GM18868 (cell line): Measurements from ENCODE around the gene ACTMAP.
"Not testable (repeated sequence)": the region's sequence is repeated elsewhere in the genome, so short reads cannot be mapped to it uniquely, and the experiment has no call there.

Experiments
- ATAC-seq: cut with Tn5 transposase; IDR thresholded peaks from one replicate; pipeline ENCODE4 v1.9.1; 2021; ENCODE audit warnings: mild to moderate bottlenecking, moderate library complexity; ENCODE audit not compliant: unreplicated experiment

The ACTMAP gene

DNA sequence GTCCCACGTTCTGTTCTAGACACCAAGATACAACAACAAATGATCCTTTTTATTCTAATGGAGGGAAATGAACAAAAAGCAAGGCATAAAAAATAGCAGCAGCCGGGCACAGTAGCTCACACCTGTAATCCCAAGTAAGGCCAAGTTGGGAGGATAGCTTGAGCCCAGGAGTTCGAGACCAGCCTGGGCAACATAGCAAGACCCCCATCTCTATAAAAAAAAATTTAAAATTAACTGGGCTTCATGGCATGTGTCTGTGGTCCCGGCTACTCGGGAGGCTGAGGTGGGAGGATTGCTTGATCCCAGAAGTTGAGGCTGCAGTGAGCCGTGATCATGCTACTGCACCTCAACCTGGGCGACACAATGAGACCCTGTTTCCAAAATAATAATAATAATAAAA, 26.1 kb upstream of the ACTMAP start:
- no peak for ATAC-seq

DNA sequence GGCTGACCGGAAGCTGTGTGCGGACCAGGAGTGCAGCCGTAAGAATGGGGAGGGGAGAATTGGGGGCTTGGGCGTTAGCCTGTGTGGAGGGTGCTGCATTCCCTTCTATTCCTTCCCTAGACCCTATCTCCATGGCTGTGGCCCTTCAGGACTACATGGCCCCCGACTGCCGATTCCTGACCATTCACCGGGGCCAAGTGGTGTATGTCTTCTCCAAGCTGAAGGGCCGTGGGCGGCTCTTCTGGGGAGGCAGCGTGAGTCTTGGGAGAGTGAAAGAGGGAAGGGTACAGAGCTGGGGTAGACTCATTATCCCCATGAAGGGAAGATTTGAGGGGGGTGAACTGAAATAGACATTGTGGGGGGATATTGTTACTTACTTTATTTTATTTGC, 25.4 kb upstream of the ACTMAP start:
- ATAC-seq: no peak

DNA sequence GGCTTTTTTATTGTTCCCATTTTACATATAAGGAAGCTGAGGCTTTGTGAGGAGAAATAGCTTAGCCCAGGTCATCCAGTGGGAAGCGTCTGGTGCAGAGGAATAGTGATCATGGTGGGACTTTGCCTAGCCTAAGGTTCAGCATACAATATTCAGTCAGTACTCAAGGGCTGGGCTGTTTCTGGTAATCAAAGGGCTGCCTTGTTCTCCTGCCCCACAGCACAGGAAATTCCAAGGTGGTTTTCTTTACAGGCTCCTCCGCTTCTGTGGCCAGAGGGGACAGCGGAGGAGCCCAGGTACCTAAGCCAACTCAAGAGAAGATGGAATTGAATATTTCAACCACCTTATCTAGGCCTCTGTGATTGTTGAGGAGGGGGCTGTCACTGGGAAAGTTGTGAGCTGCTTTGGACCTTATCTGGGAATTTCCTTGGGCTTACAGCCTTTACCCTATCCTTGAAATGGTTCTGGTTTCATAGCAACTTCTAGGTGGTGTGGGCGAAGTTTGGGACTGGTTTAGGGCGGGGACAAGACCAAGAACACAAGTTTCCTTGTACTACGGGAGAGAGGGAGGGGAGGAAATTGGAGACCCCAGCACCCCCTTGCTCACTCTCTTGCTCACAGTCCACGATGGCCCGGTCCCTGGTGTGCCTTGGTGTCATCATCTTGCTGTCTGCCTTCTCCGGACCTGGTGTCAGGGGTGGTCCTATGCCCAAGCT, 24.8 kb upstream of the ACTMAP start, which contains the start of gene MIA:
TSS of gene MIA (plus strand) at position 606 of the 716 bp plus-strand sequence. CDS start at position 628, 22 bp downstream.
- no peak for ATAC-seq

DNA sequence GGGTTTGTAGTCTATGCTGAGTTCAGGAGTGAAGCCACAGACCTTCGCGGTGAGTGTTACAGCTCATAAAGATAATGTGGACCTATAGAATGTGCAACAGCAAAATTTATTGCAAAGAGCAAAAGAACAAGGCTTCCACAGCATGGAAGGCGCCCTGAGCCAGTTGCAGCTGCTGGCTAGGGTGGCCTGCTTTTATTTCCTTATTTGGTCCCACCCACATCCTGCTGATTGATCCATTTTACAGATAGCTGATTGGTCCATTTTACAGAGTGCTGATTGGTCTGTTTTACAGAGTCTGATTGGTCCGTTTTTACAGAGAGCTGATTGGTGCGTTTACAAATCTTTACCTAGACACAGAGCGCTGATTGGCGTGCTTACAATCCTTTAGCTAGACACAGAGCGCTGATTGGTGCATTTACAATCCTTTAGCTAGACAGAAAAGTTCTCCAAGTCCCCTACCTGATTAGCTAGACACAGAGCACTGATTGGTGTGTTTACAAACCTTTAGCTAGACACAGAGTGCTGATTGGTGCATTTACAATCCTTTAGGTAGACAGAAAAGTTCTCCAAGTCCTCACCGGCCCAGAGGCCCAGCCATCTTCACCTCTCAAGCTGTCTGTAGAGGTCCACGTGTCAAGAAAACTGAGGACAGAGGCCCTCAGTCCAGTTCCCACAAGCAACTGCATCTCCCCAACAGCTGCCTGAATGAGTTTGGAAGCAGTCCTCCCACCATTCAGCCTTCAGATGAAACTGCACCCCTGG, 21.0 kb upstream of the ACTMAP start:
- not testable (repeated sequence) for ATAC-seq

DNA sequence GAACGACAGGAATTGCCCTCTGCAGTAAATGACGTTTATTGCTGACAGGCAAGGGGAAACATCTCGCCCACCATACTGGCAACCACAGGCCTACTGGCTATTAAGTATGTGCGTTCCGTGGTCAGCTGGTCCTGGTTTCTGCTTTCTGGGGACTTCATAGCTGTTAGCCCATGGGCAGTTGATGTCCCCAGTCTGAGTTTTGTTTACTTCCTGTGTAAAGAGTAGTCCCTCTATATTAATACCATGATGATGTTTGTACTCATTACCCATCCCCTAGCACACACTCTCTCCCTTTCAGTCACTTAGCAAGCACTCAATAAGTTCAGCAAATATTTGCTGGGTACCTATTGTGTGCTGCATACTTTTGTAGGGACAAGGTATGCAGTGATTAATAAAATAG, 18.6 kb upstream of the ACTMAP start:
- no peak for ATAC-seq

DNA sequence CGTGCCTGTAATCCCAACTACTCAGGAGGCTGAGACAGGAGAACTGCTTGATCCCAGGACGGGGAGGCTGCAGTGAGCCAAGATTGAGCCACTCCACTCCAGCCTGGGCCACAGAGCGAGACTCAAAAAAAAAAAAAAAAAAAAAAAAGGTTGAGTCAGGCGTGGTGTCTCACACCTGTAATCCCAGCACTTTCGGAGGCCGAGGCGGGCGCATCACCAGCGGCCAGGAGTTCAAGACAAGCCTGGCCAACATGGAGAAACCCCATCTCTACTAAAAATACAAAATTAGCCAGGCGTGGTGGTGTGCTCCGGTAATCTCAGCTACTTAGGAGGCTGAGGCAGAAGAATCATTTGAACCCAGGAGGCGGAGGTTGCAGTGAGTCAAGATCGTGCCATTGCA, 16.1 kb upstream of the ACTMAP start:
- ATAC-seq: not testable (repeated sequence)

DNA sequence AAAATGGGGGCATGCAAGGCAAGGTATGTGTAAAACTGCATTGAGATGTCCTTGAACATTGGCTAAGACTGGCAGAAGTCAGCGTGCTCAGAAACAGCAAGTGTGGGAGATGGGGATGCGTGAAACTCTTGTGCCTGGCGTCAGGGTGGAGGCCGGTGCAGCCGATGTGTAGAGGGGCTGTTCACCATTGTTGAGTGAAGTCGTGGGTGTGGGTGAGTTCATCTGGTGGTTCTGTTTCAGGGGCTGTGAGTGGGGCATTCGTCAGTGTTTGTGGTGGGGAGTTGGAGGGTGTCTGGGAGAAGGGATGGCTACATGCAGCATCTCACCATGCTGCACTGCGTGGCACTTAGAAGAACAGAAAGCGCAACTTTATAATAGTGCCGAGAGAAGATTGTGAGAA, 13.7 kb upstream of the ACTMAP start:
- no peak for ATAC-seq

DNA sequence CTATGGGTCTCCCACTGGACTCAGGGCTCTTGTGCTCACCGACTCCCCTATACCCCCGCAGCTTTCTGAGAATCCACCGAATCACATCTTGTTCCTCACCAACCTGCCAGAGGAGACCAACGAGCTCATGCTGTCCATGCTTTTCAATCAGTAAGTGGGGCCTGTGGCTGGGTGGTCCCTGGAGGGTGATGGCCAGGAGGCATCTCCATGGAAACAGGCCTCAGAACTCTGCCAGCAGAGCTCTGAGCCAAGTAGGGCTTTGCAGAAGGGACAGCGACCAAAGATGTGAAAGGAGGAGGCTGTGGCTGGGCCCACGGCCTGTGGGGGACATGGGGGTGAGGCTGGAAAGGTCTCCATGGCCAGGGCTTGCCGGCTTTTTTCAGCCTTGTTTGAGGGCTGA, 13.2 kb upstream of the ACTMAP start:
- no peak for ATAC-seq

DNA sequence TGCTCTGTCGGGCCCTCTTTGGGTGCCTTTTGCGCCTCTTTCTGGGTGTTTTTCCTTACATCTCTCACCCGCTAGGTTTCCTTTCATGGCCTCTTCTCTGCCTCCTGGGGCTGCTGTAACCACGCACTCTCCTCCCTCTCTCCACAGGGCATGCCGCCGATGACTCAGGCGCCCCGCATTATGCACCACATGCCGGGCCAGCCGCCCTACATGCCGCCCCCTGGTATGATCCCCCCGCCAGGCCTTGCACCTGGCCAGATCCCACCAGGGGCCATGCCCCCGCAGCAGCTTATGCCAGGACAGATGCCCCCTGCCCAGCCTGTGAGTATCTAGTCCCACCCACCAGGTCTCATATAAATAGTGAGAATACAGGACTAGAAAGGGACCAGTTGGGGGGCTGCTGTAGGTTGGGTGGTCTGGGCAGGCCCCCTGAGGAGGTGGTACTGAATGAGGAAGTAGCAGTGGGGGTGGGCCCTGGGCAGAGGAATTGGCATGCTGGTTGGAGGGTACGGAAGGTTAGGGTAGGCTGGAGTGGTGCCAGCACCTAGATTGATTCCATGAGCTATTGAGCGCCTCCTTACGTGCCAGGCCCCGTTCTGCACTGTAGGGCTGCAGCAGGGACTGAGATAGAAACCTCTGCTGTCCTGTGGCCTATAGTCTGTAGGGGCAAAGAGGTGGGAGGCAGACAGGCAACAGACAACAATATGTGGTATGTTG, 12.6 kb upstream of the ACTMAP start:
- ATAC-seq: no peak

DNA sequence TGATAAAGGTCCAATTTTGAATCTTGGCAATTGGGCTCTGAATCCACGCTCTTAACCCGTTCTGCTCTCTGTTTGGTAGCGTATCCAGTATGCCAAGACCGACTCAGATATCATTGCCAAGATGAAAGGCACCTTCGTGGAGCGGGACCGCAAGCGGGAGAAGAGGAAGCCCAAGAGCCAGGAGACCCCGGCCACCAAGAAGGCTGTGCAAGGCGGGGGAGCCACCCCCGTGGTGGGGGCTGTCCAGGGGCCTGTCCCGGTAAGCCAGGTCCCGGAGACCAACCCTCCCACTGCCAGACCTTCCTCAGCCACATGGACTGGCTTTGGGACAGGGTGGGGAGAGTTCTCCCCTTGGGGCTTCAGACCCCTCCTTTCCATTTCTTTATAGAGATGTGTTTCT, 9.1 kb upstream of the ACTMAP start:
- no peak for ATAC-seq

DNA sequence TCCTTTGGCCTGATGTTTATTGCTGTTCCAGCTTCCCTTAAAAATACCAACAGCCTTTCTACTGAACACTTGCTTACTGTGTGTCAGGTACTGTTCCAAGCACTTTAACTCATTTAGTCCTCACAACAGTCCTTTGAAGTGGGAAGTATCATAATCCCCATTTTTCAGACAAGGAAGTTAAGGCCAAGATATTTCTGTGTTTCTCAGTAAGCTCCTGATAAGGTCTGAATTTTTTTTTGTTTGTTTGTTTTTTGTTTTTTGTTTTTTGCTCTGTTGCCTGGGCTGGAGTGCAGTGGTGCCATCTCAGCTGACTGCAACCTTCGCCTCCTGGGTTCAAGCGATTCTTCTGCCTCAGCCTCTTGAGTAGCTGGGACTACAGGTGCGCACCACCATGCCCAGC, 8.2 kb upstream of the ACTMAP start:
- no peak for ATAC-seq

DNA sequence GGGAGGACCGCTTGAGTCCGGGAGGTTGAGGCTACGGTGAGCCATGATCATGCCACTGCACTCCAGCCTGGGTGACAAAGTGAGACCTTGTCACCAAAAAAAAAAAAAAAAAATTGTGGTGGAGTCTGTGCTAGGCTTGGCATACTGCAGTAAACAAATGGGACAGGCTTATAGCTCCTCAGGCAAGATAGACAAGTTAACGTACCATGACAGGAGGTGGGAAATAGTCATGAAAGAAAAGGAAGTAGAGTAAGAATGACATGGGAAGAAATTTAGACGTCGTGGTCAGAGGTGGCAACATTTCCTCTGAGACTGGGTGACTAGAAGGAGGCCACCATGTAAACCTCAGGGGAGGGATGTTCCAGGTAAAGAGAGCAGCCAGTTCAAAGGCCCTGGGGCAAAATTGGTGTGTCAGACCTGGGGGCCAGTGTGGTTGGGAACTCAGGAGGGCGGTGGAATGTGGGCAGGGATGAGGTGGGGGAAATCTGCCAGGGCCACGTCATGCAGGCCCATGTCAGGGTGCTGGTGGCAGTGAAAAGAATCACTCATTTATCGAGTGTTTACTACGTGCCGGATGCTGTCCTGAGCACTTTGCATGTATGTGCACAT, 6.3 kb upstream of the ACTMAP start:
- no peak for ATAC-seq

DNA sequence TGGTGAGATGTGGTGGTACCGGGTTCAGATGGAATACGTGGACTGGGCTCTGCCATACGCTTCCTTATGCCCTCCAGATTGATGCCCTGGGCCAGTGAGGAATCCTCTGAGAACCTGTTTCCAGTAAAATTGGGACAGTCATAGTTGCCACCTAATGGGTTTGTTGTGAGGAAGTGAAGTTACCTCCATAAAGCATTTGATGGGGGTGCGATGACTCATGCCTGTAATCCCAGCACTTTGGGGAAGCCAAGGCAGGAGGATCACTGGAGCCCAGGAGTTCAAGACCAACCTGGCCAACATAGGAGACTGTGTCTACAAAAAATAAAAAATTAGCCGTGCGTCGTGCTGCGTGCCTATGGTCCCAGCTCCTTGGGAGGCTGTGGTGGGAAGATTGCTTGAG, 5.5 kb upstream of the ACTMAP start:
- ATAC-seq: no peak

DNA sequence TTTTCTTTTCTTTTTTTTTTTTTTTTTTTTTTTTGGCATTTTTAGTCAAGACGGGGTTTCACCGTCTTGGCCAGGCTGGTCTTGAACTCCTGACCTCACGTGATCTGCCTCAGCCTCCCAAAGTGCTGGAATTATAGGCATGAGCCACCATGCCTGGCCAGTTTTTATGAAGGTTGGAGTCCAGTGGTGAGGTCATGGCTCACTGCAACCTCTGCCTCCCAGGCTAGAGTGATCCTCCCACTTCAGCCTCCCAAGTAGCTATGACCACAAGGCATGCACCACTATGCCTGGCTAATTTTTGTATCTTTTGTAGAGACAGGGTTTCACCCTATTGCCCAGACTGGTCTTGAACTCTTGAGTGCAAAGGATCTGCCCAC, 5.0 kb upstream of the ACTMAP start:
- ATAC-seq: no peak

DNA sequence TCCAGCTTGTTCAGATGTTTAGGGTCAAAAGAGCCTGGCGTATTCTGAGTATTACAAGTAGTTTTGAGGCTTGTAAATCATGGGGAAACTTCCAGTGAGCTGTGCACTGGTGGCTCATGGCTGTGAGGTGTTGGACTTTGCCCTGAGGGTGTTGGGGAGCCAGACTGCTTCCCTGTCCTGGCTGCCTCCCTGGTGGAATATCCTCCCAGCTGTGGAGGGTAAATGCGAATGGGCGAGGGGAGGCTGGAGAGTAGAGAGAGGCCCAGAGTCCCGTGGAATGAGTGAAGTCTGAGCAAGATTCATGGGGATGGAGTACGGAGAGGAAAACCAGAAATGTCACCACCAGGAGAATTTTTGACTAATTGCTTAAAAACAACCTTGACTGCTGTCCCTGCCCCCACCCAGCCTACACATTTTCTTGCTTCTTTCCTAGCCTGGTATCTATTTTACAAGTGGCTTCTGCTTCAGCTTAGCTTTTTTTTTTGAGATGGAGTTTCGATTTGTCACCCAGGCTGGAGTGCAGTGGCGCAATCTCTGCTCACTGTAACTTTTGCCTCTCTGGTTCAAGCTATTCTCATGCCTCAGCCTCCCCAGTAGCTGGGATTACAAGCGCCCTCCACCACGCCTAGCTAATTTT, 4.5 kb upstream of the ACTMAP start:
- no peak for ATAC-seq

DNA sequence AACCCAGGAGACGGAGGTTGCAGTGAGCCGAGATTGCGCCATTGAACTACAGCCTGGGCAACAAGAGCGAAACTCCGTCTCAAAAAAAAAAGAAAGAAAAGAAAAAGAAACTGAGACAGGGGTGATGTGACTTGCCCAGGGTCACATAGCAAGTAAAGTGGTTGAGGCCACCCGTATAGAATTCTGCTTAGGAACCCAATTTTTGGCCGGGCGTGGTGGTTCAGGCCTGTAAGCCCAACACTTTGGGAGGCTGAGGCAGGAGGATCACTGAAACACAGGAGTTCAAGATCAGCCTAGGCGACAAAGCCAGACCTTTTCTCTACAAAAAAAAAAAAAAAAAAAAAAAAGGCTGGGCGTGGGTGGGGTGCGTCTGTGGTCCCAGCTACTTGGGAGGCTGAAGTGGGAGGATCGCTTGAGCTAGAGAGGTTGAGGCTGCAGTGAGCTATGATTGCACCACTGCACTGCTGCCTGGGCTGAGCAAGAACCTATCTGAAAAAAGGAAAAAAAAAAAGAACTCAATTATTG, 2.0 kb upstream of the ACTMAP start:
- no peak for ATAC-seq

DNA sequence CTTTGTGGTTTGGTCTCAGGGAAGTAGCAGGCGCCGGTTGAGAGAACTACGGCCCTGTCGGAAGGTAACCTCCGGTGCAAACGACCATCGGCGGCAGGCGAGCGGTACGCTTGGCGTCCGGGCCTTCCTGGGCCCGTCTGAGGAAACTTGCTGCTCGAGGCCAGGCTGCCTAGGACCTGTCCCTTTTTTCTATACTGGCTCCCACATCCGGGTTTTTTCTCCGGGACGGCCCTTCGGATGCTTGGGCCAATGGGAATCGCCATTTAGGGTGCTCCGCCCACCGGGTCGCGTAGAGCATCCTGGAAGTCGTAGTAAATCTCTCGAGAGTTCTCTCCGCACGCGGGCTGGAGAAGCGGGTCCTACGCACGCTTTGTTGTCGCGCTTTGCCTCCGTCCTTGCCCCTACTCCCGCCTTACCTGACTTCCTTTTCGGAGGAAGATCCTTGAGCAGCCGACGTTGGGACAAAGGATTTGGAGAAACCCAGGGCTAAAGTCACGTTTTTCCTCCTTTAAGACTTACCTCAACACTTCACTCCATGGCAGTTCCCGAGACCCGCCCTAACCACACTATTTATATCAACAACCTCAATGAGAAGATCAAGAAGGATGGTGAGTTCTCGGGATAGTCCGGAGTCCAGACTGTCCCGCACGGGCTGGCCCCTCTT, 729 bp upstream of the ACTMAP start, which contains the start of gene SNRPA:
TSS of gene SNRPA (plus strand) at position 330 of the 664 bp plus-strand sequence. CDS start at position 536, 206 bp downstream.
- peak; percentile 52 for ATAC-seq

DNA sequence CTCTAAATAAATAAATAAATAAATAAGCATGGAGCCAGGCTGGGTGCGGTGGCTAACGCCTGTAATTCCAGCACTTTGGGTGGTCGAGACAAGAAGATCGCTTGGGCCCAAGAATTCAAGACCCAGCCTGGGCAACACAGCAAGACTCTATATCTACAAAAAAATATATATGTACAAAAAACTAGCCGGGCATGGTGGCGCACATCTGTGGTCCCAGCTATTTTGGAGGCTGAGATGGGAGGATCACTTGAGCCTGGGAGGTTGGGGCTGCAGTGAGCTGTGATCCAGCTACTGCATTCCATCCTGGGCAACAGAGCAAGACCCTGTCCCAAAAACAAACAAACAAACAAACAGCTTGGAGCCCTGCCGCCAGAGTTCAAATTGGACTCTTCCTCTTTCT, 2.7 kb downstream of the ACTMAP start:
- no peak for ATAC-seq

DNA sequence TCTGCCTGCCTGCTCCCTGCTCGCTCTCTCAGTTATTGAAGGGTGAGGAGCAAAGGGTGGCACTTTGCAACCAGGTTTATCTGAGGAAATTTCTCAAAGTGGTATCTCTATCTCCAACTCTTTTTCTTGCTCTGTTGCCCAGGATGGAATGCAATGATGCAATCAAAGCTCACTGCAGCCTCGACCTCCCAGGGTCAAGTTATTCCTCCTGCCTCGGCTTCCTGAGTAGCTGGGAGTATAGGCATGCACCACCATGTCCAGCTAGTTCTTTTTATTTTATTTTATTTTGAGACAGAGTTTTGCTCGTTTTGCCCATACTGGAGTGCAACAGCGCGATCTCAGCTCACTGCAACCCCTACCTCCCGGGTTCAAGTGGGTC, 4.9 kb downstream of the ACTMAP start:
- ATAC-seq: no peak
